SK-N-MC (cell line): ENCODE results near the gene CTBS.

Experiments
- FOXP2 ChIP-seq: optimal IDR thresholded peaks from 2 replicates; pipeline ENCODE3; 2011; ENCODE audit warnings: mild to moderate bottlenecking, moderate library complexity; ENCODE audit not compliant: insufficient read depth; ENCODE audit errors: extremely low read length, control extremely low read depth
- POLR2AphosphoS5 ChIP-seq: IDR thresholded peaks from 2 replicates; pipeline ENCODE4 v1.6.1; 2012; ENCODE audit warnings: mild to moderate bottlenecking, low read depth, low read length, borderline replicate concordance

DNA sequence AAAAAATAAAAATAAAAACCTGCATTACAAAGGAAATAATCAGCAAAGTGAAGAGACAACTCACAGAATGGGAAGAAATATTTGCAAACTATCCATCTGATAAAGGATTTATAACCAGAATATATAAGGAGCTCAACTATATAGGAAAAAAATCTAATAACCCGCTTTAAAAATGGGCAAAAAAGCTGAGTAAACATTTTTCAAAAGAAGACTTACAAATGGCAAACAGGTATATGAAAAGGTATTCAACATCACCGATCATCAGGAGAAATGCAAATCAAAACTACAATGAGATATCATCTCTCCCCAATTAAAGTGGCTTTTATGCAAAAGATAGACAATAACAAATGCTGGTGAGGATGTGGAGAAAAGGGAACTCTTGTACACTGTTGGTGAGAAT is 64.1 kb downstream of the CTBS start:
- TF ChIP-seq POLR2AphosphoS5 (no peak), FOXP2 (no peak)
